HCT116 (cell line): ENCODE data around the gene ZNF474.

Source experiments
- CEBPB ChIP-seq: IDR thresholded peaks from 2 replicates; pipeline ENCODE4 v1.6.1; 2012; ENCODE audit warnings: low read depth
- CTCF ChIP-seq, 3 experiments: fragments of 200-600 bp in 1 of 3; sonication (generic) in 1 of 3; IDR thresholded peaks in 2 of 3; conservative IDR thresholded peaks in 1 of 3; 2 replicates each; pipeline ENCODE4 v1.5.1; 2012 to 2017; ENCODE audit warnings: low read depth in 2 of 3, low read length in 2 of 3, antibody characterized with exemption in 1 of 3, borderline replicate concordance in 1 of 3, control low read depth in 1 of 3, mild to moderate bottlenecking in 1 of 3, mixed read lengths in 1 of 3, mixed run types in 1 of 3, moderate library complexity in 1 of 3; ENCODE audit not compliant: insufficient read depth in 1 of 3
- EGR1 ChIP-seq: IDR thresholded peaks from 2 replicates; pipeline ENCODE4 v1.6.1; 2012; ENCODE audit warnings: low read depth
- EZH2 ChIP-seq: fragments of 200-600 bp; sonication (generic); IDR thresholded peaks from 2 replicates; pipeline ENCODE4 v1.6.1; 2017; ENCODE audit warnings: antibody characterized with exemption, mixed run types
- JUND ChIP-seq: IDR thresholded peaks from 2 replicates; pipeline ENCODE4 v1.6.1; 2012
- POLR2A ChIP-seq: IDR thresholded peaks from 2 replicates; pipeline ENCODE4 v1.7.0; 2011; ENCODE audit warnings: borderline replicate concordance; ENCODE audit not compliant: insufficient read depth, insufficient read length; ENCODE audit errors: extremely low read depth
- POLR2AphosphoS5 ChIP-seq: IDR thresholded peaks from 2 replicates; pipeline ENCODE4 v1.6.1; 2011; ENCODE audit warnings: mild to moderate bottlenecking, low read depth, low read length, moderate library complexity
- RAD21 ChIP-seq: IDR thresholded peaks from 2 replicates; pipeline ENCODE4 v1.6.1; 2012; ENCODE audit warnings: low read depth, mild to moderate bottlenecking
- YY1 ChIP-seq: IDR thresholded peaks from 2 replicates; pipeline ENCODE4 v1.6.1; 2011; ENCODE audit warnings: low read length, low read depth, moderate library complexity, mild to moderate bottlenecking; ENCODE audit not compliant: insufficient replicate concordance; ENCODE audit errors: extremely low read depth
- TF ChIP-seq, protein P1 (sequence below): IDR thresholded peaks from 2 replicates; pipeline ENCODE4 v1.6.1; 2012; ENCODE audit warnings: low read depth

- TF ChIP-seq EZH2, result no peak
- no peak for TF ChIP-seq CTCF (IDR thresholded peaks at IDR 0.05 in 2 of 3, conservative IDR thresholded peaks at IDR 0.05 in 1 of 3; ENCODE audit: borderline replicate concordance in 1 of 3, insufficient read depth in 1 of 3, low read depth in 2 of 3, low read length in 2 of 3)
- no peak for TF ChIP-seq POLR2A
- TF ChIP-seq RAD21, result no peak
- no peak for TF ChIP-seq EGR1
- TF ChIP-seq POLR2AphosphoS5, result no peak
- TF ChIP-seq JUND, result no peak
- TF ChIP-seq YY1, result no peak
- TF ChIP-seq CEBPB, result no peak
- TF ChIP-seq, protein P1, sequence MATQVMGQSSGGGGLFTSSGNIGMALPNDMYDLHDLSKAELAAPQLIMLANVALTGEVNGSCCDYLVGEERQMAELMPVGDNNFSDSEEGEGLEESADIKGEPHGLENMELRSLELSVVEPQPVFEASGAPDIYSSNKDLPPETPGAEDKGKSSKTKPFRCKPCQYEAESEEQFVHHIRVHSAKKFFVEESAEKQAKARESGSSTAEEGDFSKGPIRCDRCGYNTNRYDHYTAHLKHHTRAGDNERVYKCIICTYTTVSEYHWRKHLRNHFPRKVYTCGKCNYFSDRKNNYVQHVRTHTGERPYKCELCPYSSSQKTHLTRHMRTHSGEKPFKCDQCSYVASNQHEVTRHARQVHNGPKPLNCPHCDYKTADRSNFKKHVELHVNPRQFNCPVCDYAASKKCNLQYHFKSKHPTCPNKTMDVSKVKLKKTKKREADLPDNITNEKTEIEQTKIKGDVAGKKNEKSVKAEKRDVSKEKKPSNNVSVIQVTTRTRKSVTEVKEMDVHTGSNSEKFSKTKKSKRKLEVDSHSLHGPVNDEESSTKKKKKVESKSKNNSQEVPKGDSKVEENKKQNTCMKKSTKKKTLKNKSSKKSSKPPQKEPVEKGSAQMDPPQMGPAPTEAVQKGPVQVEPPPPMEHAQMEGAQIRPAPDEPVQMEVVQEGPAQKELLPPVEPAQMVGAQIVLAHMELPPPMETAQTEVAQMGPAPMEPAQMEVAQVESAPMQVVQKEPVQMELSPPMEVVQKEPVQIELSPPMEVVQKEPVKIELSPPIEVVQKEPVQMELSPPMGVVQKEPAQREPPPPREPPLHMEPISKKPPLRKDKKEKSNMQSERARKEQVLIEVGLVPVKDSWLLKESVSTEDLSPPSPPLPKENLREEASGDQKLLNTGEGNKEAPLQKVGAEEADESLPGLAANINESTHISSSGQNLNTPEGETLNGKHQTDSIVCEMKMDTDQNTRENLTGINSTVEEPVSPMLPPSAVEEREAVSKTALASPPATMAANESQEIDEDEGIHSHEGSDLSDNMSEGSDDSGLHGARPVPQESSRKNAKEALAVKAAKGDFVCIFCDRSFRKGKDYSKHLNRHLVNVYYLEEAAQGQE, result no peak
These were observed 10.1 kb upstream of the ZNF474 start for GRCh38 chr5:122119205-122119604.
